Cerebellar nuclear complex (tissue), 1 donor: ENCODE measurements around the gene TMTC1.

Experiments
- DNase-seq, 2 experiments: peaks; one replicate each; lab custom pipeline; 2025; lab: John Stamatoyannopoulos, UW

The TMTC1 gene

GRCh38 chr12:29533815-29534489 is 249.8 kb downstream of the TMTC1 start:
- no peak for DNase-seq

GRCh38 chr12:29531471-29531870 is 252.3 kb downstream of the TMTC1 start:
- DNase-seq = no peak

- no peak for DNase-seq
Measured at GRCh38 chr12:29530436-29530835, 253.3 kb downstream of the TMTC1 start.

GRCh38 chr12:29528161-29528560 is 255.6 kb downstream of the TMTC1 start:
- no peak for DNase-seq

- DNase-seq = no peak
Measured at GRCh38 chr12:29521951-29522350, 261.8 kb downstream of the TMTC1 start.

- DNase-seq = no peak
Measured at GRCh38 chr12:29519585-29520182, 264.1 kb downstream of the TMTC1 start.

GRCh38 chr12:29518407-29518806 is 265.3 kb downstream of the TMTC1 start:
- DNase-seq = no peak

- DNase-seq = no peak
Measured at GRCh38 chr12:29517264-29517663, 266.5 kb downstream of the TMTC1 start.

- no peak for DNase-seq
Measured at GRCh38 chr12:29516431-29516875, 267.3 kb downstream of the TMTC1 start.

- DNase-seq = no peak
Measured at GRCh38 chr12:29510591-29511185, 273.1 kb downstream of the TMTC1 start.

- DNase-seq = no peak
Measured at GRCh38 chr12:29509503-29509902, 274.2 kb downstream of the TMTC1 start.

GRCh38 chr12:29508949-29509348 is 274.8 kb downstream of the TMTC1 start:
- DNase-seq = no peak

GRCh38 chr12:29505122-29505521 is 278.6 kb downstream of the TMTC1 start:
- DNase-seq = no peak

- DNase-seq = no peak
Measured at GRCh38 chr12:29503283-29503682, 280.5 kb downstream of the TMTC1 start.

GRCh38 chr12:29499235-29499634 is 284.5 kb downstream of the TMTC1 start:
- no peak for DNase-seq

- DNase-seq = no peak
Measured at GRCh38 chr12:29497588-29497987, 286.2 kb downstream of the TMTC1 start, which contains the start of gene OVCH1. TSS of gene OVCH1 (minus strand) at chr12:29497686. CDS start at chr12:29497686, 0 bp downstream.

GRCh38 chr12:29492891-29493290 is 290.9 kb downstream of the TMTC1 start:
- no peak for DNase-seq

GRCh38 chr12:29486972-29487371 is 296.8 kb downstream of the TMTC1 start:
- DNase-seq = no peak

- no peak for DNase-seq
Measured at GRCh38 chr12:29463198-29463597, 320.5 kb downstream of the TMTC1 start.

- DNase-seq = no peak
Measured at GRCh38 chr12:29460082-29460481, 323.7 kb downstream of the TMTC1 start.

GRCh38 chr12:29455087-29455486 is 328.7 kb downstream of the TMTC1 start:
- DNase-seq = no peak

- no peak for DNase-seq
Measured at GRCh38 chr12:29451888-29452287, 331.9 kb downstream of the TMTC1 start.
